Liver (tissue), 9 donors: Measurements from ENCODE around the gene CNNM1. TPM values are rescaled to one million over a fixed set of nuclear protein-coding genes. Genes with fewer than 3 reads are reported as not detected.
A peak's percentile ranks its signal among the peaks of the same experiment; 100 is the strongest.

Experiments used
- DNase-seq: peaks from one replicate; pipeline ENCODE4 v3.0.0-alpha.2; 2017; ENCODE audit warnings: low spot score
- H3K27ac ChIP-seq, 2 donors: one replicate each; pipeline ENCODE4 v1.7.0; 2013; ENCODE audit warnings: inconsistent platforms in 2 of 2, low read length in 2 of 2, control low read depth in 1 of 2, low read depth in 1 of 2, mild to moderate bottlenecking in 1 of 2
- H3K27me3 ChIP-seq, 4 donors: one replicate each; pipeline versions ENCODE4 v1.6.1 to v1.7.0; 2013; ENCODE audit warnings: low read length in 3 of 4, inconsistent platforms in 1 of 4, mild to moderate bottlenecking in 1 of 4, moderate library complexity in 1 of 4; ENCODE audit not compliant: control insufficient read depth in 4 of 4, insufficient read depth in 4 of 4
- H3K36me3 ChIP-seq, 4 donors: one replicate each; pipeline versions ENCODE4 v1.6.1 to v1.7.0; 2013; ENCODE audit warnings: low read length in 3 of 4, mild to moderate bottlenecking in 3 of 4, low read depth in 1 of 4, moderate library complexity in 1 of 4; ENCODE audit not compliant: control insufficient read depth in 4 of 4, insufficient read depth in 3 of 4
- H3K4me1 ChIP-seq, 4 donors: one replicate each; pipeline versions ENCODE4 v1.6.1 to v1.7.0; 2013; ENCODE audit warnings: low read length in 3 of 4, mild to moderate bottlenecking in 3 of 4, moderate library complexity in 1 of 4; ENCODE audit not compliant: control insufficient read depth in 4 of 4, insufficient read depth in 4 of 4
- H3K4me3 ChIP-seq, 3 donors: one replicate each; pipeline versions ENCODE4 v1.6.1 to v1.7.0; 2013; ENCODE audit warnings: low read length in 3 of 3, control low read depth in 1 of 3, low read depth in 1 of 3, mild to moderate bottlenecking in 1 of 3
- H3K9ac ChIP-seq, 2 donors: one replicate each; pipeline ENCODE4 v1.7.0; 2013; ENCODE audit warnings: low read length in 2 of 2, mild to moderate bottlenecking in 2 of 2, moderate library complexity in 2 of 2, control low read depth in 1 of 2, low read depth in 1 of 2
- H3K9me3 ChIP-seq, 4 donors: one replicate each; pipeline versions ENCODE4 v1.6.1 to v1.7.0; 2013; ENCODE audit warnings: low read length in 3 of 4; ENCODE audit not compliant: control insufficient read depth in 4 of 4
- ATF3 ChIP-seq: IDR thresholded peaks from 2 replicates; pipeline ENCODE4 v1.6.1; 2016; ENCODE audit warnings: antibody characterized with exemption
- EGR1 ChIP-seq, 2 donors: IDR thresholded peaks; 2 replicates each; pipeline ENCODE4 v1.6.1; 2016 to 2018; ENCODE audit warnings: antibody characterized with exemption in 2 of 2, low read depth in 2 of 2
- FOXA1 ChIP-seq: IDR thresholded peaks from 2 replicates; pipeline ENCODE4 v1.6.1; 2016; ENCODE audit warnings: antibody characterized with exemption
- FOXA2 ChIP-seq: IDR thresholded peaks from 2 replicates; pipeline ENCODE4 v1.6.1; 2016; ENCODE audit warnings: antibody characterized with exemption
- GABPA ChIP-seq, 2 donors: IDR thresholded peaks in 1 of 2; conservative IDR thresholded peaks in 1 of 2; 2 replicates each; pipeline ENCODE4 v1.6.1; 2016; ENCODE audit warnings: antibody characterized with exemption in 2 of 2, mild to moderate bottlenecking in 1 of 2, moderate library complexity in 1 of 2
- HNF4A ChIP-seq, 2 donors: conservative IDR thresholded peaks; 2 replicates each; pipeline ENCODE4 v1.6.1; 2016; ENCODE audit warnings: antibody characterized with exemption in 2 of 2, mild to moderate bottlenecking in 2 of 2
- HNF4G ChIP-seq: IDR thresholded peaks from 2 replicates; pipeline ENCODE4 v1.6.1; 2016; ENCODE audit warnings: antibody characterized with exemption
- JUND ChIP-seq, 2 donors: IDR thresholded peaks; 2 replicates each; pipeline ENCODE4 v1.6.1; 2016; ENCODE audit warnings: antibody characterized with exemption in 2 of 2
- MAX ChIP-seq: IDR thresholded peaks from 2 replicates; pipeline ENCODE4 v1.6.1; 2016; ENCODE audit warnings: antibody characterized with exemption
- NR2F2 ChIP-seq: IDR thresholded peaks from 2 replicates; pipeline ENCODE4 v1.6.1; 2016; ENCODE audit warnings: antibody characterized with exemption
- RAD21 ChIP-seq, 2 donors: IDR thresholded peaks; 2 replicates each; pipeline ENCODE4 v1.6.1; 2016; ENCODE audit warnings: antibody characterized with exemption in 2 of 2, mild to moderate bottlenecking in 2 of 2
- REST ChIP-seq: IDR thresholded peaks from 2 replicates; pipeline ENCODE4 v1.6.1; 2016; ENCODE audit warnings: antibody characterized with exemption, mild to moderate bottlenecking
- RXRA ChIP-seq, 2 donors: IDR thresholded peaks; 2 replicates each; pipeline ENCODE4 v1.6.1; 2017 to 2018; ENCODE audit warnings: antibody characterized with exemption in 2 of 2, mild to moderate bottlenecking in 1 of 2
- SP1 ChIP-seq: IDR thresholded peaks from 2 replicates; pipeline ENCODE4 v1.6.1; 2018; ENCODE audit warnings: antibody characterized with exemption, mild to moderate bottlenecking
- TAF1 ChIP-seq: conservative IDR thresholded peaks from 2 replicates; pipeline ENCODE4 v1.6.1; 2016; ENCODE audit warnings: antibody characterized with exemption, mild to moderate bottlenecking
- YY1 ChIP-seq: IDR thresholded peaks from 2 replicates; pipeline ENCODE4 v1.6.1; 2016; ENCODE audit warnings: antibody characterized with exemption, mild to moderate bottlenecking
- ZBTB33 ChIP-seq: IDR thresholded peaks from 2 replicates; pipeline ENCODE4 v1.6.1; 2016; ENCODE audit warnings: antibody characterized with exemption
- WGBS: extraction: QIAGEN DNeasy Blood & Tissue Kit; methylation state at CpG from one replicate; pipeline ENCODE4 v1.1.7; 2013; 5-methylcytosine and 5-hydroxymethylcytosine counted together
- polyA plus RNA-seq, 2 donors: library from polyadenylated mRNA; stranded (reverse) in 1 of 2; unstranded in 1 of 2; fragments of 200-250 nt in 1 of 2; fragments of >200 nt in 1 of 2; fragmentation: Nextera tagmentation in 1 of 2; extraction: Ambion mirVana in 1 of 2; gene quantifications; one replicate each; pipeline versions ENCODE4 v1.2.1 to v1.2.3, GENCODE V29; 2013 to 2015
- total RNA-seq, 2 donors: library from RNA; depleted of rRNA; stranded (reverse); fragments of >200 nt; gene quantifications; one replicate each; pipeline ENCODE4 v1.2.3, GENCODE V29; 2014
- TF ChIP-seq, protein P1 (sequence below): fragments of 150-350 bp; IDR thresholded peaks from 2 replicates; pipeline ENCODE4 v1.5.1; 2017; ENCODE audit warnings: improper control_type of control experiment, low read depth, low read length; ENCODE audit not compliant: missing input control
- donor health status: healthy.
- donor health status: healthy.
- donor health status: healthy.
- donor health status: healthy.
- donor health status: healthy.

CNNM1 gene
- total and polyA plus RNA-seq, 4 donors = 0.05 to 0.10 (median 0.07) TPM

DNA sequence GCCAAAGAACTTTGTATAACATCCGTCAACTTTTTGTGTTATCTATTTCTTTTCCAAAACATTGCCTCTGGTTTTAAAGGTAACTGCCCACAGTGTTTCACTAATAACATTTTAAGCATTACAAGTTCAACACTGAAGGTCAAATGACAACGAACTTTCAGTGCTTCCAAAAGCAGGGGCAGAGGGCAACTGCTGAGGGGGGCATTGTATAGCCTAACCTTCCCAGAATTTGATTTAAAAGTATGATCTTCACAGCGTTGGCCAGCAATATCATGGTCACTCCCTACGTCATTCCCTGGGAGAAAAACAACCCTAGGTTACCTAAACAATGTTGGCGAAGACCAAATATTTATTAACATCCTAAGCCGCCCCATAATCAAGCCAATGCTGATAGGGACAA, 103.7 kb downstream of the CNNM1 start:
- Histone ChIP-seq H3K36me3 (no peaks in the 10 kb centered on the region), H3K9me3 (no peaks in the 10 kb centered on the region), H3K4me3 (no peak overlapping the region), H3K27me3 (no peaks in the 10 kb centered on the region), H3K27ac (peak overlapping the region; percentile 87 to 94), H3K4me1 (peaks cover 0 to 30% (median 25%) of the 10 kb centered on the region in 4 donors), H3K9ac (peak overlapping the region in 1 of 2 donors; percentile 66)
- no peak for DNase-seq
- no peak for TF ChIP-seq RAD21 (IDR thresholded peaks at IDR 0.05)
- no peak for TF ChIP-seq GABPA (IDR thresholded peaks at IDR 0.05 in 1 of 2, conservative IDR thresholded peaks at IDR 0.05 in 1 of 2)
- TF ChIP-seq, protein P1, sequence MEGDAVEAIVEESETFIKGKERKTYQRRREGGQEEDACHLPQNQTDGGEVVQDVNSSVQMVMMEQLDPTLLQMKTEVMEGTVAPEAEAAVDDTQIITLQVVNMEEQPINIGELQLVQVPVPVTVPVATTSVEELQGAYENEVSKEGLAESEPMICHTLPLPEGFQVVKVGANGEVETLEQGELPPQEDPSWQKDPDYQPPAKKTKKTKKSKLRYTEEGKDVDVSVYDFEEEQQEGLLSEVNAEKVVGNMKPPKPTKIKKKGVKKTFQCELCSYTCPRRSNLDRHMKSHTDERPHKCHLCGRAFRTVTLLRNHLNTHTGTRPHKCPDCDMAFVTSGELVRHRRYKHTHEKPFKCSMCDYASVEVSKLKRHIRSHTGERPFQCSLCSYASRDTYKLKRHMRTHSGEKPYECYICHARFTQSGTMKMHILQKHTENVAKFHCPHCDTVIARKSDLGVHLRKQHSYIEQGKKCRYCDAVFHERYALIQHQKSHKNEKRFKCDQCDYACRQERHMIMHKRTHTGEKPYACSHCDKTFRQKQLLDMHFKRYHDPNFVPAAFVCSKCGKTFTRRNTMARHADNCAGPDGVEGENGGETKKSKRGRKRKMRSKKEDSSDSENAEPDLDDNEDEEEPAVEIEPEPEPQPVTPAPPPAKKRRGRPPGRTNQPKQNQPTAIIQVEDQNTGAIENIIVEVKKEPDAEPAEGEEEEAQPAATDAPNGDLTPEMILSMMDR = no peak
- no peak for TF ChIP-seq NR2F2
- no peak for TF ChIP-seq MAX
- no peak for TF ChIP-seq HNF4G
- peak; percentile 72 for TF ChIP-seq SP1
- TF ChIP-seq JUND (IDR thresholded peaks at IDR 0.05) = peak; percentile 7 to 59
- no peak for TF ChIP-seq TAF1
- no peak for TF ChIP-seq ATF3
- peak; percentile 86 to 97 for TF ChIP-seq RXRA (IDR thresholded peaks at IDR 0.05)
- TF ChIP-seq HNF4A (conservative IDR thresholded peaks at IDR 0.05) = peak; percentile 77 to 81
- TF ChIP-seq FOXA1 = peak; percentile 35
- TF ChIP-seq FOXA2 = no peak
- TF ChIP-seq EGR1 (IDR thresholded peaks at IDR 0.05; ENCODE audit: low read depth in 2 of 2) = peak in 1 of 2 donors; percentile 34
- TF ChIP-seq YY1 = peak; percentile 45
- peak; percentile 44 for TF ChIP-seq REST
- TF ChIP-seq ZBTB33 = peak; percentile 41
- WGBS = 38% methylated on average over 6 of the region's 6 CpGs
